ENCODE measurements around the gene ARHGAP10.

The ARHGAP10 gene

DNA sequence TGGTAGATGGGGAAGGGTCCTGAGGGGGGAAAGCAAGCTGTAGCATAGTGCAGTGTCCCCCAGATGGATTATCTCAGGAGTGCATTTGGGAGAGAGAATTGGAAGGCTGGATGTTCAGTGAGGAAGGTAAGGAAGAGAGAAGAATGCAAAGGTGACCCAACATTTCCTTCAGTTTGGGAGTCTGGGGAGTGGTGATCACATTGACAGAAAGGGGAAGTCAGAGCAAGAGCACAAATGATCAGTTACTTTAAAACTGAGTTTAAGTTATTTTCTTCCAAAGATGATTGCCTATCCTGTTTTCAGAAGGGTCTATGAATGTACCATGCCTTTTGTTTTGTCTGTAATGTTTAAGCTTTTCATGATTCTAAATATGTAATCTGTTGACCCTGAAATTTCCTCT, 47.6 kb downstream of the ARHGAP10 start:
- H3K4me3 ChIP-seq = no peak overlapping the region
- 0 out of 2 replicates have a peak, but pooled peaks cover 8% of the 10 kb centered on the region for H4K20me1 ChIP-seq
- H3K4me2 ChIP-seq = peak overlapping the region; percentile 57
- H3K27me3 ChIP-seq = no peaks in the 10 kb centered on the region
- H3K9me3 ChIP-seq = no peaks in the 10 kb centered on the region
- H3K9ac ChIP-seq = no peak overlapping the region
- no peak overlapping the region for H3K27ac ChIP-seq
- no peaks in the 10 kb centered on the region for H3K36me3 ChIP-seq
- no peak for TF ChIP-seq Cebpa-rat (IDR thresholded peaks at IDR 0.05)
- H3K4me1 ChIP-seq = peaks cover 26% of the 10 kb centered on the region

DNA sequence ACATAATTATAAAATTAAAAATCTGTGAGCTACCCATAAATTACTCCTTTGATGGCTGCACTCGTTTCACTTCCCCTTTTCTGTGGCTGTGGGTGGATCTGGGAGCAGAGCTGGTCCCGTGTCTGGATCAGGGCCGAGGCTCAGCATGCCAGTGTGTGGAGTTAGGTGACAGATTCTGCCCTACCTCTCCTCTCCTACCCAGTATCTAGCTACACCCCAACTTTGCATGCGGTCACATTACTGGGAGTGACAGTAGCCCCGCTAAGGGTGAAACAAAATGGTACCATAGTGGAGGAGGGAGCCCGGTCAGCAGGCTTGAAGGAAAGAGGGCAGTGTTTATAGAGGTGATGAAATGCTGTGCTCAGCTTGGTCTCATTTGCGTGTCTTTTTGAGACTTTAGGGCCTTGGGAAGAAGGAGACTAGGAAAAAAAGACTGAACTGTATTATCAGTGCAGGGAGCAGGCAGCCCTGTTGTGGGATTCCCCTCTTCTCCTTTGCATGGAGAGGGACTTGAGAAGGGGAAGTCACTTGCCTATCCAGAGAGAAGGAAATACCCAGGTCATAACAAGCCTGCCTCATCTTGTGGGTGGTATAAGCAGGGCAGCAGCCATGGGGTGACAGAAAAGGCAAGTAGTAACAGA, 48.4 kb downstream of the ARHGAP10 start:
- peaks cover 26% of the 10 kb centered on the region for H3K4me1 ChIP-seq
- H3K27ac ChIP-seq = no peak overlapping the region
- no peak overlapping the region for H3K9ac ChIP-seq

DNA sequence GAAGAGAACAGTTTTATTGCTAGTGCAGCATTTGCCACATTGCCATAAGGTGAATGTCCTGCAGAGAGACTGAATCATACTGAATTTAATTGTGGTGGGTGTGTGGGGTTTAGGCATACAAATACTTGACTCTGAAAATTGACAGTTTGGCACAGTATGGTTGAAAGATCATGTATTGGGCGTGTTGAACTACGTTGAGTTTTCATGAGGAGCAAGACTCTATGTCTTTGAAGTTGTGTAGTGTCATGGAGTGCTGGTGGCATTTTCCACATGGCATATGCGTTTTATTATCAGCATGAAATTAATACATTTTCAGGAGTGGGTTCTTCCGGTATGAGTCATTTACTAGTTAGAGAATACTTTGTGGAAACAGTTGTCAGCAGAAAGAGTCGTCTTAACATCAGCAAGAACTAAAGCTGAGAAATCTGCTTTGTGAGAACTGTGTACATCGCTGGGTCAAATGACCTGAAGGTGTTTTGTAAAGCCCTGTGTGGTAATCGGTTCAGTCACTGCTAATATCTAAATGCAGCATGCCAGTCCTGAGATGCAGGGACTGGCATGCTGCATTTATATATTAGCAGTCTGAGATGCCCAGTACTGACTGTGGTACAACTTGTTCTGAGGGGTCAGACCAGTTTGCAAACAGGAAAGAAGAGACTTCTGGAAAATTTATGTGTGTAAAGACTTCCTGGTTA, 50.3 kb downstream of the ARHGAP10 start:
- no peak overlapping the region for H3K4me3 ChIP-seq
- no peak overlapping the region for H3K27ac ChIP-seq
- H3K27me3 ChIP-seq = no peaks in the 10 kb centered on the region
- H3K4me1 ChIP-seq = peaks cover 30% of the 10 kb centered on the region
- no peak for TF ChIP-seq Cebpa-rat (IDR thresholded peaks at IDR 0.05)
- H3K9ac ChIP-seq = no peak overlapping the region
- no peaks in the 10 kb centered on the region for H3K36me3 ChIP-seq
- H3K4me2 ChIP-seq = no peak overlapping the region
- 0 out of 2 replicates have a peak, but pooled peaks cover 8% of the 10 kb centered on the region for H4K20me1 ChIP-seq
- no peaks in the 10 kb centered on the region for H3K9me3 ChIP-seq

More for the DNA sequence above, 48.4 kb downstream of the ARHGAP10 start:
- TF ChIP-seq Cebpa-rat (IDR thresholded peaks at IDR 0.05) = no peak
- Histone ChIP-seq H3K9me3 (no peaks in the 10 kb centered on the region), H4K20me1 (0 out of 2 replicates have a peak, but pooled peaks cover 8% of the 10 kb centered on the region), H3K4me2 (peak overlapping the region; percentile 72), H3K4me3 (no peak overlapping the region), H3K36me3 (no peaks in the 10 kb centered on the region), H3K27me3 (no peaks in the 10 kb centered on the region)

DNA sequence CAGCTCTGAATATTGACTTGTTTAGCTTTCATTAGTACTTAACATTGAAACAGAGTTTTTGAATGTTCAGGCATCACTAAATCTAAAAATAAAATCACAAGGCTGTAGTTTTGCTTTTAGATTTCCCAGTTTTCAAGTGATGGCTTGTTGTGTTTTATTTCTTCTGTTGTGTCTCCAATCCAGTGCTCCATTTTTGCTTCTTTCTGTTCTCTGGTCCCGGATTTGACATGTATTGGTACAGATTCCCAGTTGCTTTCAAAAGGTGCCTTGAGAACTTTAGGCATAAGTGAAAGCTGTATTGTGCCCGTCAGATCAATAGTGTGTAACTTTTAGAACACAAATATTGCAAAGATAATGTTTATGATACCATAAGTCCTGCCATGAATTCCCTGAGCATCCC, 53.2 kb downstream of the ARHGAP10 start:
- Histone ChIP-seq H3K27ac (no peak overlapping the region), H3K4me1 (peaks cover 20% of the 10 kb centered on the region), H3K4me3 (no peak overlapping the region), H4K20me1 (no peaks in the 10 kb centered on the region), H3K36me3 (no peaks in the 10 kb centered on the region), H3K27me3 (no peaks in the 10 kb centered on the region), H3K4me2 (no peak overlapping the region), H3K9me3 (no peaks in the 10 kb centered on the region), H3K9ac (no peak overlapping the region)
- TF ChIP-seq Cebpa-rat (IDR thresholded peaks at IDR 0.05) = no peak

DNA sequence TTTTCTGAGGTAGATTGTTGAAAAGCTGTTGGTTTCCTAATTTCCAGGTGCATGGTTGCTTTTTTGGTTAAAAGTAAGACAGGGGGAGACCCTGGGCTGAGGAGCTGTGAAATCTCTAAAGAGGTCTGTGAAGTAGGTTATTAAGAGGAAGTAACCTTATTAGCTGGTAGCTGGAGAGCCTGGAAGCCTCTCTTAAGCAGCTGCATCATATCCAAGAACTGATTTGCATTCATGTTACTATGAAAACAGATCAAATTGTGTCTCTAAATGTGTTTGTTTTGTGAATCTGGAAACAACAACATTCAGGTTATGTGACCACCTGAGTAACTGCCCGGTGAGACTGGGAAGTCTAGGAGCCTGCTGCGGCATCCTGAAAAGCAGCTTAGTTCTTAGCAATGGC, 54.1 kb downstream of the ARHGAP10 start:
- H3K4me1 ChIP-seq = peaks cover 12% of the 10 kb centered on the region
- H3K27ac ChIP-seq = no peak overlapping the region
- no peaks in the 10 kb centered on the region for H3K27me3 ChIP-seq
- H3K36me3 ChIP-seq = no peaks in the 10 kb centered on the region
- no peaks in the 10 kb centered on the region for H4K20me1 ChIP-seq
- no peak overlapping the region for H3K9ac ChIP-seq
- TF ChIP-seq Cebpa-rat (IDR thresholded peaks at IDR 0.05) = no peak
- H3K9me3 ChIP-seq = no peaks in the 10 kb centered on the region
- no peak overlapping the region for H3K4me2 ChIP-seq
- no peak overlapping the region for H3K4me3 ChIP-seq

DNA sequence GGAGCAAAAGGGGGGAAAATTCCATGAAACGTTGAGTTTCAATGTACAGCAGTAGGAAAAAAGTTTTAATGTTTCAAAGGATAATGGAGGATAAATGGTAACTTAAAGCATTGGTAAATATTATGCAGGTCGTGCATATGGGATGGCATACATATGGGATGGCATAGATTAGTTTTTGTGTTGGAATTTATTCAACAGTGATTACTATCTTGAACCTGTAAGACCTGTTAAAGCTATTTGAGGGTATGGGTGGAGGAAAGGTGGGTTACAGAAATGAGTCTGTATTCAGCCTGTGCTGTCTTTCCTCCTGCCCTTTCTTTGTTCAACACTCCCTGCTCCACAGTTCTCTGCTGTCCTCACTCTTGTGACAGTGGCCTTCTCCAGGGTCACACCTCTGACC, 54.6 kb downstream of the ARHGAP10 start:
- Histone ChIP-seq H3K4me1 (peaks cover 12% of the 10 kb centered on the region), H3K9ac (no peak overlapping the region), H4K20me1 (no peaks in the 10 kb centered on the region), H3K4me3 (no peak overlapping the region), H3K36me3 (no peaks in the 10 kb centered on the region), H3K27me3 (no peaks in the 10 kb centered on the region), H3K9me3 (no peaks in the 10 kb centered on the region), H3K27ac (no peak overlapping the region), H3K4me2 (no peak overlapping the region)
- TF ChIP-seq Cebpa-rat (IDR thresholded peaks at IDR 0.05) = no peak

DNA sequence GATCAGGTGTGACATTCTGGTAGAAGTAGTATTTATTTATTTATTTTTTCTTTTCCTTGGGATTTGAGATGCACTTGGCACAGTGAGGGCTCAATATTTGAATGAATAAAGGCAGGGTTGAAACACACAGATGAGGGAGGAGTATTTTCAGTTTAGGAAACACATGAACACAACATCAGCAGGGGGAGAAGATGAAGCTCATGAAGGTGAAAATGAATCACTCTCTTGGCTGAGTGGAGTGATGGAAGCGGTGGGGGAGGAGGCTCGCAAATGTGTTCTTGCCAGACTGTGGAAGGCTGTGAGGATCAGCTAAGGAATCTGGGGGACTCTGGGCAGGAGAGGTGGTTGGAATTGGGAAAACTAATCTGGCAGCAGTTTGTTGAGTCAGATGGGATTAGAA, 55.3 kb downstream of the ARHGAP10 start:
- Histone ChIP-seq H3K27me3 (no peaks in the 10 kb centered on the region), H3K36me3 (no peaks in the 10 kb centered on the region), H3K9ac (no peak overlapping the region), H3K27ac (no peak overlapping the region), H4K20me1 (no peaks in the 10 kb centered on the region), H3K9me3 (no peaks in the 10 kb centered on the region), H3K4me2 (no peak overlapping the region), H3K4me3 (no peak overlapping the region), H3K4me1 (peaks cover 12% of the 10 kb centered on the region)
- no peak for TF ChIP-seq Cebpa-rat (IDR thresholded peaks at IDR 0.05)

DNA sequence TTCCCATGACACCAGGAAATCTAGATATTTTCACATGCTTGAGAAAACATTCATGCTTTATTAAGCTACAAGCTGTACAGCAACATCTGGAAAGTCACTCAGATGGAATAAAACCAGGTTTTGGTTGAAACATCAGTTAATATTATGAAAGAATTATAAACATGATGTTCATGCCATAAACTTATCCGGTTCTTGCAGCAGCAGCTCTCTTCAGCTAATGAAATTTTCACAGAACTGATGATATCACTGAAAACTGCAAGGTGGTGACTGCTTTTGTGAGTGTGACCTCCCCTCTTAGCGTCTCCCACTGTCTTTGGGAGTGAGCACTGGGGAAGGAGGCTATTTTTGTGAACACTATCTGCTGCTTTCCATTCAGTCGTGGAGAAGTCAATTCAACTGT, 56.9 kb downstream of the ARHGAP10 start:
- peaks cover 16% of the 10 kb centered on the region for H3K4me1 ChIP-seq
- no peaks in the 10 kb centered on the region for H3K9me3 ChIP-seq
- H3K36me3 ChIP-seq = no peaks in the 10 kb centered on the region
- no peak overlapping the region for H3K9ac ChIP-seq
- no peak overlapping the region for H3K4me3 ChIP-seq
- no peaks in the 10 kb centered on the region for H4K20me1 ChIP-seq
- TF ChIP-seq Cebpa-rat (IDR thresholded peaks at IDR 0.05) = no peak
- H3K27me3 ChIP-seq = no peaks in the 10 kb centered on the region
- H3K4me2 ChIP-seq = no peak overlapping the region
- H3K27ac ChIP-seq = no peak overlapping the region

DNA sequence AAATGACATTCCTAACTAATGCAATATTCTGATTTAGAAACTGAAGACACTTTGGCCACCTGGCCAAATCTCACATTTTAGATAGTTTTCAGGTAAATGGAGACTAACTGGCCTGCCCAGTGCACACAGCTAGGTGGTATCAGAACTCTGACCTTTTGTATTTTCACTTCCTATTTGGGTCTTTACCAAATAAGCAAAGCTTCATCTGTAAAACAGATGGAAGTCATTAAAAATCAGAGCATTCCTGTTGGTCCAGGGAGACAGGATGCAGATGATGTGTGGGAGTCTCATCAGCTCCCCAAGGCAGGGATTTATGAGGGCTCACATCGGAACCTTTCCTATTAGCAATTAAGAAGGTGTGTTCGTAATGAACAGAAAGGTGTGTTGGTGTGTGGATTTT, 57.7 kb downstream of the ARHGAP10 start:
- Histone ChIP-seq H4K20me1 (no peaks in the 10 kb centered on the region), H3K9ac (no peak overlapping the region), H3K27me3 (no peaks in the 10 kb centered on the region), H3K36me3 (no peaks in the 10 kb centered on the region), H3K9me3 (no peaks in the 10 kb centered on the region), H3K4me3 (no peak overlapping the region), H3K4me1 (peaks cover 21% of the 10 kb centered on the region), H3K27ac (no peak overlapping the region), H3K4me2 (no peak overlapping the region)
- TF ChIP-seq Cebpa-rat (IDR thresholded peaks at IDR 0.05) = no peak

DNA sequence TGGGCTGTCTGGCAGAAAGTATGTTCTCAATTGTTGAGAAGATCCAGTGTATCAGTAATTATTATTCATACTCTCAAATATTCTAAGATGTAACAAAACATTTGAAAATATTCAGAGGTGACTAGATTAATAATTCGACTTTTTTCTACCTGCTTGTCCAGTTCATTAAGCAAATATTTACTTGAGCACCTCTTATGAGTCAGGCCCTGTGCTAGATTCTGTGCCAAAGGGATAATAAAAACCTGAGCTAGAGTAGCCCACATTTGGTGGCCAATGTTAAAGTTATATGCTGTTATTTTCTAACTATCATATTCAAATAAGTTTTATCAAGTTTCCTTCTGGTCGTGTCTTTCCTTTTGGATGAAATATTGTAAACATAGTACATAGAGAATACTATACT, 58.5 kb downstream of the ARHGAP10 start:
- no peak overlapping the region for H3K27ac ChIP-seq
- no peaks in the 10 kb centered on the region for H3K36me3 ChIP-seq
- H3K4me1 ChIP-seq = peaks cover 28% of the 10 kb centered on the region
- H3K27me3 ChIP-seq = no peaks in the 10 kb centered on the region
- TF ChIP-seq Cebpa-rat (IDR thresholded peaks at IDR 0.05) = no peak
- no peak overlapping the region for H3K4me2 ChIP-seq
- no peaks in the 10 kb centered on the region for H3K9me3 ChIP-seq
- no peaks in the 10 kb centered on the region for H4K20me1 ChIP-seq
- H3K4me3 ChIP-seq = no peak overlapping the region
- H3K9ac ChIP-seq = no peak overlapping the region
